ENCODE results near the gene CCDC3. TPM values are rescaled to one million over a fixed set of nuclear protein-coding genes. Genes with fewer than 3 reads are reported as not detected.

The CCDC3 gene
- total RNA-seq, 1 experiment from 2014 or later, result 2.8 TPM

DNA sequence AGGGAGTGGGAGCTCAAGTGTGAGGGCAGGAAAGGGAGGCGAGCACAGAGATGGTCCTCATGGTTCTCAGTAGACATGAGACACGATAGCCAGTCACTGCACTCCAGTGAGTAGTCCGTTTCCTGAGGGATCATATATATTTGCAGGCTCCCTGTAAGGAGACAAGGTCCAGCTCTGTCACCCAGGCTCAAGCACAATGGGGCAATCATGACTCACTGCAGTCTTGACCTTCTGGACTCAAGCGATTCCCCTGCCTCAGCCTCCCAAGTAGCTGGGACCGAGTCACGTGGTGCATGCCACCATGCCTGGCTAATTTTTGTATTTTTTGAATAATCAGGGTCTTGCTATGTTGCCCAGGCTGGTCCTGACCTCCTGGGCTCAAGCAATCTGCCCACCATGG is 116.7 kb downstream of the CCDC3 start:
- no peaks in the 10 kb centered on the region for H3K36me3 ChIP-seq (ENCODE audit: insufficient read depth, low read length, poor library complexity, severe bottlenecking)
- no peak for DNase-seq (ENCODE audit: low spot score)
- no TSS peak for BruUV-seq (replicated peaks)
- no peak for TF ChIP-seq CTCF (conservative IDR thresholded peaks at IDR 0.05; ENCODE audit: low read depth, low read length)
- no peak for TF ChIP-seq EZH2 (IDR thresholded peaks at IDR 0.05; ENCODE audit: borderline replicate concordance, low read depth, low read length, poor library complexity, severe bottlenecking)
- H3K4me1 ChIP-seq (ENCODE audit: insufficient read depth, low read length, poor library complexity, severe bottlenecking), result peaks cover 3% of the 10 kb centered on the region
- no peaks in the 10 kb centered on the region for H3K9me3 ChIP-seq (ENCODE audit: low read depth, low read length, poor library complexity, severe bottlenecking)
- ChIA-PET CTCF (no interaction called here), POLR2A (ENCODE audit: low non-redundant PET) (no interaction called here)
- no peaks in the 10 kb centered on the region for H3K27me3 ChIP-seq (replicated peaks; ENCODE audit: insufficient read depth, low read depth, low read length, poor library complexity)
- no peak overlapping the region for H3K4me3 ChIP-seq (ENCODE audit: low read depth, low read length, poor library complexity, severe bottlenecking)
- no peak overlapping the region for H3K27ac ChIP-seq (ENCODE audit: low read depth, low read length, poor library complexity, severe bottlenecking)
- intact Hi-C loops (cut with micrococcal nuclease; ENCODE audit: unreplicated experiment), result no loop called here

DNA sequence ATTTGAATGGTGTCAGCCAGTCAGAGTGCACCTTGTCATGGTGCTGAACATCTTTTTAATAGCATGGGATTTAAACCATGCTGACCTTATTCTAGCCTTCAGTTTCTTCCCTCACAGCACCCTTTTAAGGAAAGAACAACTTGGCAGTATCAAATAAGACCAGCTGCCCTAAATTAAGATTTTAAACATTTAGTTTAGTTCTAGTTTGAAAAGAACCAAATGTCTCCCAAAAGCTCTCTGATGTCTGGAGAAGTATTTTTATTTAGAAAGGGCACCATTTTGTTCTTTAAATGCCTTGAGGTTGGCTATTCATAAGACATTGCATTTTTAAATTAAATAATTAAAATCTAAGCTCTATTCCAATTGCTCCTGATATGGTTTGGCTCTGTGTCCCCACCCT is 121.1 kb downstream of the CCDC3 start:
- no peaks in the 10 kb centered on the region for H3K9me3 ChIP-seq (ENCODE audit: low read depth, low read length, poor library complexity, severe bottlenecking)
- H3K4me3 ChIP-seq (ENCODE audit: low read depth, low read length, poor library complexity, severe bottlenecking), result no peak overlapping the region
- no peak for DNase-seq (ENCODE audit: low spot score)
- CTCF ChIA-PET, result no interaction called here
- no peaks in the 10 kb centered on the region for H3K36me3 ChIP-seq (ENCODE audit: insufficient read depth, low read length, poor library complexity, severe bottlenecking)
- H3K4me1 ChIP-seq (ENCODE audit: insufficient read depth, low read length, poor library complexity, severe bottlenecking), result peaks cover 3% of the 10 kb centered on the region
- POLR2A ChIA-PET (ENCODE audit: low non-redundant PET), result no interaction called here
- H3K27me3 ChIP-seq (replicated peaks; ENCODE audit: insufficient read depth, low read depth, low read length, poor library complexity), result no peaks in the 10 kb centered on the region
- no TSS peak for BruUV-seq (replicated peaks)
- TF ChIP-seq CTCF (conservative IDR thresholded peaks at IDR 0.05; ENCODE audit: low read depth, low read length) (no peak), EZH2 (IDR thresholded peaks at IDR 0.05; ENCODE audit: borderline replicate concordance, low read depth, low read length, poor library complexity, severe bottlenecking) (no peak)
- no peak overlapping the region for H3K27ac ChIP-seq (ENCODE audit: low read depth, low read length, poor library complexity, severe bottlenecking)
- intact Hi-C loops (cut with micrococcal nuclease; ENCODE audit: unreplicated experiment), result no loop called here

DNA sequence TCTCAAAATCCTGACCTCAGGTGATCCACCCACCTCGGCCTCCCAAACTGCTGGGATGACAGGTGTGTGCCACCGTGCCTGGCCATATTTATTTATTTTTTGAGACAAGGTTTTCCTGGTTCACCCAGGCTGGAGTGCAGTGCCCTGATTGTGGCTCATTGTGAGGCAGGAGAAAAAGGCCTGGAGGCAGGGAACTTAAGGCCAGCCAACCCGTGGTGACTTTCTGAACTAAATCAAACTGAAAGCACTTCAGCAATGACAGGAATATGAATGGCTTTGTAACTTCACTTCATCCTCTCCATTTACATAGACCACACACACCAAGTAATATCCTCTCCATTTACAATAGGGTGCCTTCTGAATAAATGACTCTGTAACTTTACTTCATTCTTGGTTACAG is 124.4 kb downstream of the CCDC3 start:
- POLR2A ChIA-PET (ENCODE audit: low non-redundant PET), result no interaction called here
- no peak overlapping the region for H3K4me3 ChIP-seq (ENCODE audit: low read depth, low read length, poor library complexity, severe bottlenecking)
- no TSS peak for BruUV-seq (replicated peaks)
- no peak for TF ChIP-seq CTCF (conservative IDR thresholded peaks at IDR 0.05; ENCODE audit: low read depth, low read length)
- TF ChIP-seq EZH2 (IDR thresholded peaks at IDR 0.05; ENCODE audit: borderline replicate concordance, low read depth, low read length, poor library complexity, severe bottlenecking), result no peak
- H3K27ac ChIP-seq (ENCODE audit: low read depth, low read length, poor library complexity, severe bottlenecking), result no peak overlapping the region
- H3K9me3 ChIP-seq (ENCODE audit: low read depth, low read length, poor library complexity, severe bottlenecking), result no peaks in the 10 kb centered on the region
- CTCF ChIA-PET, result no interaction called here
- H3K36me3 ChIP-seq (ENCODE audit: insufficient read depth, low read length, poor library complexity, severe bottlenecking), result no peaks in the 10 kb centered on the region
- no peaks in the 10 kb centered on the region for H3K27me3 ChIP-seq (replicated peaks; ENCODE audit: insufficient read depth, low read depth, low read length, poor library complexity)
- H3K4me1 ChIP-seq (ENCODE audit: insufficient read depth, low read length, poor library complexity, severe bottlenecking), result no peaks in the 10 kb centered on the region
- no peak for DNase-seq (ENCODE audit: low spot score)
- intact Hi-C loops (cut with micrococcal nuclease; ENCODE audit: unreplicated experiment), result no loop called here
